Testis (tissue), 3 donors: ENCODE results near the gene B4GALT1. TPM values are rescaled to one million over a fixed set of nuclear protein-coding genes. Genes with fewer than 3 reads are reported as not detected.

Experiments
- DNase-seq: peaks from one replicate; pipeline ENCODE4 v3.0.0-alpha.2; 2019
- H3K27ac ChIP-seq, 2 donors: fragments of 200-600 bp; sonication (generic); one replicate each; pipeline ENCODE4 v1.5.1; 2019
- H3K27me3 ChIP-seq: fragments of 200-600 bp; sonication (generic); one replicate; pipeline ENCODE4 v1.5.1; 2019
- H3K36me3 ChIP-seq: fragments of 200-600 bp; sonication (generic); one replicate; pipeline ENCODE4 v1.5.1; 2017; ENCODE audit warnings: low read depth; ENCODE audit errors: missing control alignments
- H3K4me1 ChIP-seq: fragments of 200-600 bp; sonication (generic); one replicate; pipeline ENCODE4 v1.5.1; 2019
- H3K4me3 ChIP-seq, 2 donors: fragments of 200-600 bp; sonication (generic); one replicate each; pipeline ENCODE4 v1.5.1; 2017 to 2019
- H3K9me3 ChIP-seq: fragments of 200-600 bp; sonication (generic); one replicate; pipeline ENCODE4 v1.5.1; 2017
- POLR2A ChIP-seq: fragments of 450-650 bp; IDR thresholded peaks from one replicate; pipeline ENCODE4 v1.6.1; 2017; ENCODE audit warnings: antibody characterized with exemption, mild to moderate bottlenecking, moderate library complexity
- WGBS, 2 donors: methylation state at CpG; one replicate each; pipeline ENCODE4 v1.1.5; 2018; 5-methylcytosine and 5-hydroxymethylcytosine counted together
- intact Hi-C: fragments of 100-400 bp; cut with DNase I; formaldehyde crosslinking; loops from one replicate; pipeline ENCODE4 v1.15.1; 2023; ENCODE audit warnings: low total_unique reads
- polyA plus RNA-seq: library from polyadenylated mRNA; stranded (reverse); fragments of 350-450 nt; fragmentation: Illumina TruSeq; extraction: RNeasy Lipid Tissue Mini Kit (QIAGEN cat#74804); gene quantifications from one replicate; pipeline ENCODE4 v1.2.3, GENCODE V29; 2014; ENCODE audit warnings: low read depth, low replicate concordance; ENCODE audit not compliant: insufficient read depth
- total RNA-seq, 2 donors: library from RNA; depleted of rRNA; stranded (reverse); fragments of >200 nt; gene quantifications; one replicate each; pipeline ENCODE4 v1.2.3, GENCODE V29; 2016
- TF ChIP-seq, protein P1 (sequence below), 3 experiments: fragments of 450-650 bp in 2 of 3; fragments of 200-600 bp in 1 of 3; sonication (generic) in 1 of 3; IDR thresholded peaks; one replicate each; pipeline ENCODE4 v1.5.1; 2016 to 2019; ENCODE audit warnings: antibody characterized with exemption in 3 of 3, mild to moderate bottlenecking in 2 of 3, moderate library complexity in 1 of 3

Gene B4GALT1
- total and polyA plus RNA-seq, 3 donors from 2014 or later = 112 to 212 (median 192) TPM

DNA sequence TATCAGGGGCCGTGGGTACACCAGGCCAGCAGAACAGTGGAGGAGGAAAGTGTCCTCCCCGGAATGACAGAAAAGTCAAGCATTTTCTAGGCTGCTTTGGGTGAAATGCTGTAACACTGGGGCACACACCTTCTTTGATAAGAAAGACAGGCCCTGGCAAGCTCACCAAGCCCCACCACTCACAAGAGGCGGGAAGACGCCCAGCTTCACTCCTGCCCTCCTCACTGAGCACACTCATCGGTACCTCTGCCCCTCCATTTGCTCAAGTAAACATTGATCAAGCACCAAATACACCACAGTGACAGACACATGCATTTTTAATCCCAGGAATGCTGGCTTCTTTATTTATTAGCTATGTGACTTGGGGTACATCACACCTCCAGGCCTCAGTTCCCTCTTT is 43.1 kb downstream of the B4GALT1 start:
- intact Hi-C loops = no loop called here
- DNase-seq = no peak
- WGBS, 2 donors = 69 to 86% methylated on average over 3 to 5 of the region's 5 CpGs
- Histone ChIP-seq H3K9me3 (no peaks in the 10 kb centered on the region), H3K4me1 (peaks cover 26% of the 10 kb centered on the region), H3K27ac (peak overlapping the region in 1 of 2 donors; percentile 35), H3K4me3 (no peak overlapping the region), H3K36me3 (no peaks in the 10 kb centered on the region), H3K27me3 (no peaks in the 10 kb centered on the region)
- TF ChIP-seq POLR2A = no peak
- TF ChIP-seq, protein P1, sequence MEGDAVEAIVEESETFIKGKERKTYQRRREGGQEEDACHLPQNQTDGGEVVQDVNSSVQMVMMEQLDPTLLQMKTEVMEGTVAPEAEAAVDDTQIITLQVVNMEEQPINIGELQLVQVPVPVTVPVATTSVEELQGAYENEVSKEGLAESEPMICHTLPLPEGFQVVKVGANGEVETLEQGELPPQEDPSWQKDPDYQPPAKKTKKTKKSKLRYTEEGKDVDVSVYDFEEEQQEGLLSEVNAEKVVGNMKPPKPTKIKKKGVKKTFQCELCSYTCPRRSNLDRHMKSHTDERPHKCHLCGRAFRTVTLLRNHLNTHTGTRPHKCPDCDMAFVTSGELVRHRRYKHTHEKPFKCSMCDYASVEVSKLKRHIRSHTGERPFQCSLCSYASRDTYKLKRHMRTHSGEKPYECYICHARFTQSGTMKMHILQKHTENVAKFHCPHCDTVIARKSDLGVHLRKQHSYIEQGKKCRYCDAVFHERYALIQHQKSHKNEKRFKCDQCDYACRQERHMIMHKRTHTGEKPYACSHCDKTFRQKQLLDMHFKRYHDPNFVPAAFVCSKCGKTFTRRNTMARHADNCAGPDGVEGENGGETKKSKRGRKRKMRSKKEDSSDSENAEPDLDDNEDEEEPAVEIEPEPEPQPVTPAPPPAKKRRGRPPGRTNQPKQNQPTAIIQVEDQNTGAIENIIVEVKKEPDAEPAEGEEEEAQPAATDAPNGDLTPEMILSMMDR (IDR thresholded peaks at IDR 0.05) = no peak

DNA sequence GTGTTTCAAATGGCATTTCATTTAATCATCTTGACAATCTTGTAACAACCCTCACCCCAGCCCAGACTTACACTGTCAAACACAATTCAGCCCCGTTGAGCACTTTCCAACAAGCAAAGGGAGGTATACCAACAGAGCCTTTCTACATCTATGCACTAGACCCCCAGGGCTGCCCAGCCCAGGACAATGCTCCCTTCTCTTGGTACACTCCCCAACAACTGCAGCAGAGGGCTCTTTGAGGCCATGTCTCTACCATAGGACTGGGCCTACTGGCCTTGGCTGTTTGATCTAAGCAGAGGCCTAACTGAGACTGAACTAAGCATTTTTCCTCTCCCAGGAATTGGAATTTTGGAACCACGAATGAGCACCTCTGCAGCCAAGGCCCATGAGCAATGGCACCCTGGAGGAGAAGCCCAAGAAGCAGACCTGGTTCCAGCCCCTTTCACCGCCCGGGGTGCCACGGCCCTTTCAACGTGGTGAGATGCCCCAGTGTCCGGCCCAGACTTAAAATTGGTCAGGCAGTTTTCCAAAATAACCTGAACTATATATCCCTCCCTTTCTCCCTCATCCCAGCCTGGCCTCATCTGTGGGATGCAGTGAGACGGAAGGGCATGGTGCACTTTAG is 43.6 kb downstream of the B4GALT1 start:
- H3K4me3 ChIP-seq = no peak overlapping the region
- H3K4me1 ChIP-seq = peaks cover 23% of the 10 kb centered on the region
- no peak for TF ChIP-seq POLR2A
- TF ChIP-seq, protein P1 (IDR thresholded peaks at IDR 0.05) = no peak
- no peaks in the 10 kb centered on the region for H3K27me3 ChIP-seq
- WGBS, 2 donors = 72 to 91% methylated on average over 6 to 8 of the region's 8 CpGs
- intact Hi-C loops = no loop called here
- peak overlapping the region in 1 of 2 donors; percentile 35 for H3K27ac ChIP-seq
- DNase-seq = no peak
- H3K9me3 ChIP-seq = no peaks in the 10 kb centered on the region
- H3K36me3 ChIP-seq = no peaks in the 10 kb centered on the region

DNA sequence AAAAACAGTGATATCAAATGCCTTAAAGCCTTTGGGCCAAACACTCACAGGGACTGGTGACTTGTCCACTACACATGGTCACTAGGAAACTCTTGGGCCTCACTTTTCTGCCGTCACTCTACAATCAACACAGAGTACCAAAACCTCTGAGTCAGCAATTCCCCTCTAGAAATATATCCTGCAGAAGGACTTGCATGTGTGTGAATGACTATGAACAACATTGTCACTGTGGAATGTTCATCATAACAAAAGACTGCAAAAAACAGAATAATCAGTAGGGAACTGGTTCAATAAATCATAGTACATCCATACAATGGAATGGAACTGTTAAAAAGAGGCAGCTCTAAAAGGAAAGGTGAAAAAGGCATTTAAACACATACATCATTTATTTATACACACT is 46.5 kb downstream of the B4GALT1 start:
- Histone ChIP-seq H3K4me3 (no peak overlapping the region), H3K36me3 (no peaks in the 10 kb centered on the region), H3K27ac (no peak overlapping the region), H3K27me3 (no peaks in the 10 kb centered on the region), H3K4me1 (peaks cover 13% of the 10 kb centered on the region), H3K9me3 (no peaks in the 10 kb centered on the region)
- TF ChIP-seq, protein P1 (IDR thresholded peaks at IDR 0.05) = no peak
- TF ChIP-seq POLR2A = no peak
- WGBS, 2 donors = 89 to 90% methylated on average over 1 of the region's 1 CpG
- no peak for DNase-seq
- intact Hi-C loops = no loop called here

DNA sequence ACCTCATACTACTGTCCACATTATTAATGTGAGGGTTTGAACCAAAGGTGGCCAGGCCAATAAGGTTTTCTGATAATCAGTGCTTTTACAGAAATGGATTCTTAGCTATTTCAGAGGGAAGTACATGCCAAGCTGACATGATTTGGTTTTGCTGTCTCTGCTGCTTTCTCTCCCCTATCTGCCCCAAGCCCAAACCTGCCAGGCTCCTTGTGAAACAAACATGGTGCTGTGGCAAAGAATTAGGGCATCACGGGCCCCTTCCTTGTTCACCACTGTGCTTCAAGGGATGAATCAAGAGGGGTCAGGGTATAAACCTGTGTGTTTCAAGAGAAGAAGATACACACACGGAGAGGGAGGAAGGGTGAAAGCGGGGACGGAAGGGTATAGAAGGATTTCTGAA is 49.3 kb downstream of the B4GALT1 start:
- Histone ChIP-seq H3K27ac (no peak overlapping the region), H3K4me1 (no peaks in the 10 kb centered on the region), H3K4me3 (no peak overlapping the region), H3K36me3 (no peaks in the 10 kb centered on the region), H3K27me3 (no peaks in the 10 kb centered on the region), H3K9me3 (no peaks in the 10 kb centered on the region)
- WGBS, 2 donors = 93% methylated on average over 4 of the region's 4 CpGs
- DNase-seq = no peak
- TF ChIP-seq, protein P1 (IDR thresholded peaks at IDR 0.05) = no peak
- no peak for TF ChIP-seq POLR2A
- intact Hi-C loops = no loop called here

DNA sequence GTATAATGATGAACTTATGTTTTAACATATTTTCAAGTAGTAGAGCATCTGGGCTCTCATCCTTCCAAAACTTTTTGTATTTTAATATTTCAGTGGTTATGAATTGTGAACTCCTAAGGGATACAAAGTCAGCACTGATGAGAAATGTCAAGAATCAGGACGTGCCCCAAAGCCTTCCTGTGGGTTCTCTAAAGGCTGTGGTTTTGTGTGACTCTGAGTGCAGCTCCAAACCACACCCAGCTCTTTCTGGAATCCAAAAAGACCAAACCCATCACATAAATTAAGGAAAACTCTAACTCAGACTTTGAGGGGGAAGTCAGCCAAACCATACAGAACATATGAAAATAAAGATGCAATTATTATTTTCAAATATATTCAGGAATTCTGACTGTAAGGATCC is 49.8 kb downstream of the B4GALT1 start:
- intact Hi-C loops = no loop called here
- no peak for DNase-seq
- Histone ChIP-seq H3K27me3 (no peaks in the 10 kb centered on the region), H3K4me3 (no peak overlapping the region), H3K36me3 (no peaks in the 10 kb centered on the region), H3K27ac (peak overlapping the region; percentile 19 to 34), H3K9me3 (no peaks in the 10 kb centered on the region), H3K4me1 (no peaks in the 10 kb centered on the region)
- 21 to 50% methylated on average over 1 of the region's 1 CpG for WGBS, 2 donors
- TF ChIP-seq POLR2A = no peak
- TF ChIP-seq, protein P1 (IDR thresholded peaks at IDR 0.05) = no peak
